Stimulated activated CD8-positive, alpha-beta memory T cell treated with anti-CD3 and anti-CD28 coated beads, Interleukin-12 subunit alpha, Interleukin-12 subunit beta, amount 100 ng/mL, for 1 hour (primary cell): ENCODE measurements around the gene PPP1R11.

Experiments used
- DNase-seq: peaks from one replicate; pipeline ENCODE4 v3.0.0-alpha.2; 2020; ENCODE audit warnings: low read depth

PPP1R11 gene

GRCh38 chr6:30061858-30062458, 5.0 kb upstream of the PPP1R11 start:
- no peak for DNase-seq

GRCh38 chr6:30062471-30063178, 4.4 kb upstream of the PPP1R11 start:
- no peak for DNase-seq

GRCh38 chr6:30063315-30063714, 3.7 kb upstream of the PPP1R11 start:
- no peak for DNase-seq

- no peak for DNase-seq
Observed at GRCh38 chr6:30066082-30066481, 916 bp upstream of the PPP1R11 start.

GRCh38 chr6:30067460-30068139, 602 bp downstream of the PPP1R11 start:
- DNase-seq = no peak

GRCh38 chr6:30071081-30071818, 4.3 kb downstream of the PPP1R11 start:
- no peak for DNase-seq

- no peak for DNase-seq
Observed at GRCh38 chr6:30071858-30072257, 4.9 kb downstream of the PPP1R11 start.

- no peak for DNase-seq
Observed at GRCh38 chr6:30073489-30074235, 6.7 kb downstream of the PPP1R11 start.

- no peak for DNase-seq
Observed at GRCh38 chr6:30074331-30075093, 7.5 kb downstream of the PPP1R11 start.

- DNase-seq = no peak
Observed at GRCh38 chr6:30075094-30075789, 8.2 kb downstream of the PPP1R11 start, which contains the start of gene RNF39. TSS of gene RNF39 (minus strand) at chr6:30075769. CDS start at chr6:30075585, 184 bp downstream.

- DNase-seq = no peak
Observed at GRCh38 chr6:30075790-30076732, 9.1 kb downstream of the PPP1R11 start.

- no peak for DNase-seq
Observed at GRCh38 chr6:30077218-30077617, 10.2 kb downstream of the PPP1R11 start.

GRCh38 chr6:30087876-30088275, 20.9 kb downstream of the PPP1R11 start:
- DNase-seq = no peak

GRCh38 chr6:30091577-30092381, 24.8 kb downstream of the PPP1R11 start:
- DNase-seq = no peak

- no peak for DNase-seq
Observed at GRCh38 chr6:30092852-30093543, 26.0 kb downstream of the PPP1R11 start.

- no peak for DNase-seq
Observed at GRCh38 chr6:30093951-30094661, 27.1 kb downstream of the PPP1R11 start.

- no peak for DNase-seq
Observed at GRCh38 chr6:30096829-30097228, 29.8 kb downstream of the PPP1R11 start.
